IPS DF 6.9 (cell line): ENCODE measurements around the gene GRAP2.
"Not testable (repeated sequence)": the region's sequence is repeated elsewhere in the genome, so short reads cannot be mapped to it uniquely, and the experiment has no call there.

Source experiments
- DNase-seq: peaks from one replicate; pipeline ENCODE4 v3.0.0-alpha.2; 2013; ENCODE audit warnings: low read depth, low spot score
- H3K27ac ChIP-seq: one replicate; pipeline ENCODE4 v1.5.1; 2013; ENCODE audit warnings: low read length, control low read depth
- H3K27me3 ChIP-seq: 2 replicates; pipeline ENCODE4 v1.6.1; 2013; ENCODE audit warnings: mild to moderate bottlenecking, low read length; ENCODE audit not compliant: control insufficient read depth, insufficient read depth
- H3K36me3 ChIP-seq: 2 replicates; pipeline ENCODE4 v1.6.1; 2013; ENCODE audit warnings: low read length; ENCODE audit not compliant: control insufficient read depth, insufficient read depth
- H3K4me1 ChIP-seq: 2 replicates; pipeline ENCODE4 v1.6.1; 2013; ENCODE audit warnings: low read length; ENCODE audit not compliant: control insufficient read depth, insufficient read depth
- H3K4me3 ChIP-seq: 2 replicates; pipeline ENCODE4 v1.5.1; 2013; ENCODE audit warnings: mild to moderate bottlenecking, low read length
- H3K9me3 ChIP-seq: 2 replicates; pipeline ENCODE4 v1.6.1; 2013; ENCODE audit warnings: low read length, inconsistent platforms; ENCODE audit not compliant: control insufficient read depth, insufficient read depth
- WGBS: extraction: QIAGEN DNeasy Blood & Tissue Kit; methylation state at CpG from one replicate; pipeline ENCODE4 v1.1.7; 2013; ENCODE audit warnings: mixed read lengths, missing lambda C conversion rate; ENCODE audit not compliant: insufficient read length, insufficient coverage; 5-methylcytosine and 5-hydroxymethylcytosine counted together

The GRAP2 gene

DNA sequence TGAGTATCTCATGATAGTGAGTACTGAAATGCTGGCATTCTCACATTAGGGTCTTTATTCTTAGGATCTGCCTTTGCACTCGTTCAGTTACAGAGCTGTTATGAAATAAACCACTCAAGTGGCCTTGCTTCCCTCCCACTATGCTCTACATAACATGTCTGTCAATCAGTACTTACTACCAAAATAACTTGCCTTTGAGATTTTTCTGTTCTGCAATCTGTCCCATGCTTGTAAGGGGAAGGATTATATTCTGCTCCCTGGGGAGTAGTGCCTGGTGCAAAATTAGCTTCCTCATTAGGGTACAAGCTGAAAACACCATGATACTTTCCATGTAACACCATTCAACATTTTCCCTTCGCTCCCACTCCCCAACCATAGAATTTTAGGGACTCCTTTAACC is 1.9 kb upstream of the GRAP2 start:
- Histone ChIP-seq H3K27ac (no peak overlapping the region), H3K4me1 (no peaks in the 10 kb centered on the region), H3K9me3 (no peaks in the 10 kb centered on the region; the same call in 1 of the 2 replicates), H3K4me3 (no peak overlapping the region), H3K27me3 (no peaks in the 10 kb centered on the region), H3K36me3 (no peaks in the 10 kb centered on the region)
- WGBS: no CpG with 5 or more reads among the region's 2 CpGs
- no peak for DNase-seq

DNA sequence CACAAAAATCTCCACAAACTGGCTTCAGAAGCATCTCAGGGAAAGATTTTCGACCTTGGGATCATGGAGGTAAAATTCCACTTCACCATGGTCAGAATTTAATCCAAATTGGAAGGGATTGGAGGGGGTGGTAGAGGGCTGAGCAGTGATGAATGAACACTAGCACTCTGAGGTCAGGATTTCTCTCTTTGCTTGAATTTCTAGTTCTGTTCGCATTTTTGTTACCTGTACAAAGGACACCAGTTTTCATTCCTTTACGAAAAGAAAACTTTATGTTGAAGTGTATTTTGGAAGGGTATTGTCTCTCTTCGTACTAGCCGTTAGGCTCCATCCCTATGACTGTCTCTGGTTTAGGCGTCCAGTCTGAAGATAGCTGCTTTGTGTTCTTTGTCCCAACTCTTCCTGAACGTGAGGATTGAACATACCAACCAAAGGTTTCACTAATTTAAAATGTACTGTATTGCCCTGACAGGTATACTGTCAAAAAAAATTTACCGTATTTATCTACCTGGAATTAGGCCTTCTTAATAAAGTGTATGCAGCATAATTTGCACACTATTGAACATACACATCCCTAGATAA is 772 bp downstream of the GRAP2 start:
- no peaks in the 10 kb centered on the region for H3K27me3 ChIP-seq
- H3K9me3 ChIP-seq: no peaks in the 10 kb centered on the region; the same call in 1 of the 2 replicates
- no peak overlapping the region for H3K4me3 ChIP-seq
- no peak for DNase-seq
- H3K27ac ChIP-seq: no peak overlapping the region
- H3K36me3 ChIP-seq: no peaks in the 10 kb centered on the region
- WGBS: no CpG with 5 or more reads among the region's 8 CpGs
- H3K4me1 ChIP-seq: no peaks in the 10 kb centered on the region

DNA sequence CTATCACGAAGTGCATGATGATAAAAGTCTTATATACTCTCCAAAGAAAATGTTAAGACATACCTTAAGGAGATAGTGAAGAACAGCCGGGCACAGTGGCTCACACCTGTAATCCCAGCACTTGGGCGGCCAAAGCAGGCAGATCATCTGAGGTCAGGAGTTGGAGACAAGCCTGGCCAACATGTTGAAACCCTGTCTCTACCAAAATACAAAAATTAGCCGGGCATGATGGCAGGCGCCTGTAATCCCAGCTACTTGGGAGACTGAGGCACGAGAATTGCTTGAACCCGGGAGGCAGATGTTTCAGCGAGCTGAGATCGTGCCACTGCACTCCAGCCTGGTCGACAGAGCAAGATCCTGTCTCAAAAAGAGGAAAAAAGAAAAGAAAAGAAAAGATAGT is 3.1 kb downstream of the GRAP2 start:
- not testable (repeated sequence) for H3K36me3 ChIP-seq, H3K27me3 ChIP-seq, H3K9me3 ChIP-seq, DNase-seq, H3K4me3 ChIP-seq, H3K4me1 ChIP-seq, H3K27ac ChIP-seq
- WGBS: no CpG with 5 or more reads among the region's 10 CpGs

DNA sequence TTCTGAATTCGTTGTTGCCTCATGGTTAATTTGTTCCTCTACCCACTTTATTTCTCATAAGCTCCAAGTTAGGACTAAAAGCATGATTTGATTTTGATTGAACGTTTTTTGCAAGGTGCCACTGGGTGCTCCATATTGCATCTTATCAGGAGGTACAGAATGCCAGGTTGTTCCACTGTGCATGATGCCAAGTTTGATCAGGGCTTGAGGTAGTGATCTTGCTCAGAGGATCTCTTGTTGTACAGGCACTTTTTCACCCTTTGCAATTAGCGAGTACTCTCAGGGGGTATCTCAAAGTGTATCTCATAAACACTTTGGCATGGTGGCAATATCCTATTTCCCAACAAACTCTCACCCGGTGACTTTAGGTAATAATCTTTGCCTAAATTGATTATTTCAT is 4.0 kb downstream of the GRAP2 start:
- no peaks in the 10 kb centered on the region for H3K27me3 ChIP-seq
- WGBS: no CpG with 5 or more reads among the region's 4 CpGs
- no peaks in the 10 kb centered on the region for H3K36me3 ChIP-seq
- no peak overlapping the region for H3K4me3 ChIP-seq
- no peaks in the 10 kb centered on the region; the same call in 1 of the 2 replicates for H3K9me3 ChIP-seq
- H3K4me1 ChIP-seq: no peaks in the 10 kb centered on the region
- DNase-seq: no peak
- H3K27ac ChIP-seq: no peak overlapping the region

DNA sequence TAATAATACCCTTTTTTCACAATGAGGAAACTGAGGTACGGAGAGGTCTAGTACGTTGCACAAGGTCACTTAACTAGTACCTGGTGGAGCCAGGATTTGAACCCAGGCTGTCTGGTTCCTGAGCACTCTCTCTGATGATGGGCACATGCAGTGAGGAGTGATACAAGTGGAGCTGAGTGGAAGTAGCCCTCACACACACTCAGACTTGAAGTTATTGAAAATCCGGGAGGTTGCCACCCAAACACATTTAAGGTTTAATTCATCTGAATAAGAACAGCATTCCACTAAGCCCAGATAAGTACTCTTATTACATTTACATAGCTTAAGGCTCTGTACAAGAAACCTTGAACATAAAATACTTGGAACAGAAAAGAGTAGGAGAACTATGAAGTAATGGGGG is 4.8 kb downstream of the GRAP2 start:
- H3K4me3 ChIP-seq: no peak overlapping the region
- no CpG with 5 or more reads among the region's 3 CpGs for WGBS
- H3K27ac ChIP-seq: no peak overlapping the region
- DNase-seq: no peak
- no peaks in the 10 kb centered on the region for H3K27me3 ChIP-seq
- no peaks in the 10 kb centered on the region for H3K9me3 ChIP-seq
- H3K36me3 ChIP-seq: no peaks in the 10 kb centered on the region
- no peaks in the 10 kb centered on the region for H3K4me1 ChIP-seq

DNA sequence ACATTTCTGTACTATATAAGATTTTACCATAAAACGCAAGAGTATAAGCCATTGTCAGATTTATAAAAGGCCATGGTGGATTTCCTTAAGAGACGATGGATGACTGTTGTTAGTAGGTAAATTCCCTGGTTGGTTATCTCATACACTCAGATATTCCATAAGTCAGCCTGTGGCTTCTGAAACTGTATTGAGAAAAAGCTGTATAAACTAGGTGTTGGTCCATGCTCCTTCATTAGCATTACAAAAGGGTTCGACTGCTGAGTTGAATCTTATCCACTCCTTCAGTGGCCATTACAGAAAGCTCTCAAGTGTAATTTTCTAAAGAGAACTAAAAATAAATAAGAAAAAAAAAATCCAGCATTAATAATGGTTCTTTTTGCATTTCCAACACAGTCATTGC is 5.3 kb downstream of the GRAP2 start:
- Histone ChIP-seq H3K9me3 (no peaks in the 10 kb centered on the region), H3K4me3 (no peak overlapping the region), H3K36me3 (no peaks in the 10 kb centered on the region), H3K4me1 (no peaks in the 10 kb centered on the region), H3K27ac (no peak overlapping the region), H3K27me3 (no peaks in the 10 kb centered on the region)
- WGBS: no CpG with 5 or more reads among the region's 3 CpGs
- no peak for DNase-seq

DNA sequence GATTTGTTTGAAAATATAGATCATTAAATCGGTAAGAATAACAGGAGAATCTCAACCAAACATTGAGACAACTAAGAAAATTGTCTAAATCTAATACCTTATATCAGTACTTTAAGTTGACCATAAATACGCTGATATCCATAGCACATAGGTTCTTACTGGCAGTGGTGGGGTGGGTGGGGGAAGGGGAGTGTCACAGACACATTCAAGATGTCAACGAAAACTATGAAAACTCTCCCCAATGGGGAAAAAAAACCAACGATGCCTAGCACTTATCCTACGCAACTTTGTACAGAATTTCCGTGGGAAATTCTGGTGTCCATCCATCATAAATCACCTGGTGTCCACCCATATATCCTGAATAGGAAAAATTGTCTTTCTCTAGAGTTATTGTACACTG is 6.2 kb downstream of the GRAP2 start:
- no peaks in the 10 kb centered on the region for H3K9me3 ChIP-seq
- no peak overlapping the region for H3K27ac ChIP-seq
- H3K4me3 ChIP-seq: no peak overlapping the region
- WGBS: no CpG with 5 or more reads among the region's 6 CpGs
- H3K36me3 ChIP-seq: no peaks in the 10 kb centered on the region
- no peaks in the 10 kb centered on the region for H3K4me1 ChIP-seq
- no peak for DNase-seq
- no peaks in the 10 kb centered on the region for H3K27me3 ChIP-seq

DNA sequence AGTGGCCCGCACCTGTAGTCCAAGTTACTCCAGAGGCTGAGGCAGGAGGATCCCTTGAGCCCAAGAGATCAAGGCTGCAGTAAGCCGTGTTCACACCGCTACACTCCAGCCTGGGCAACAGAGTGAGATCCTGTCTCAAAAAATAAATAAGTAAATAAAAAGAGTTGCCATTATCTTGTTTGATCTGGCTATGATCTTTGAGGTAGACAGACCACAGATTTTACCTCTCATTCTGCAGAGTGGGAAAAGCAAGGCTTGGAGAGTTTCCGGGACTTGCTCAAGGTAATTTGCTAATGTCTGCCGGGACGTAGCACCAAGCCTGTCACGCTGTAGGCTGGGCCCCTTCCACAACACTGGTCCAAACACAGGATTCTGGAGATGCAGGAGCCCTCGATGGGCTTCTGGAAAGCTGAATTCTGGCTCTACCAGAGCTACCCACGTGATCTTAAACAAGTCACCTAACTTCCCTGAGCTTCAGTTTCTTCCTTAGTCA is 6.8 kb downstream of the GRAP2 start:
- H3K9me3 ChIP-seq: no peaks in the 10 kb centered on the region
- H3K27ac ChIP-seq: no peak overlapping the region
- H3K4me3 ChIP-seq: no peak overlapping the region
- H3K36me3 ChIP-seq: no peaks in the 10 kb centered on the region
- no peaks in the 10 kb centered on the region for H3K27me3 ChIP-seq
- no CpG with 5 or more reads among the region's 9 CpGs for WGBS
- DNase-seq: no peak
- no peaks in the 10 kb centered on the region for H3K4me1 ChIP-seq

DNA sequence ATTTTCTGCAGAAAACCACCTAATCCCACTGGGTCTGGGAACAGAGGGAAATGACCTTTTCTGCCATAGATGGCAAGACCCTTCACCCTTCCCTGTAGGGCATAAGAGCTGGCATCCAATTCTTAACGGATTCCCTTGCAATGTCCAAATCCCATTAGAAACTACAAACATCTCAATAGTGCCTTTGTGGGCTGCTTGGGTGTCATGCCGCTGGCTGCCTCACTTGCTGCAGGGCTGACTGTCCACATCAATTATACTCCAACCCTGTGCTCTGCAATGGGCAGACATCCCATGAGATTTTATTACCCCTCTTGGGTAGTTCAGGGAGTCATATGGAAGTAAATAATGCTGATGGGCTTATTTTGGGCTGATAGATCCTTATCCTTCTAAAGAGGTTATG is 7.3 kb downstream of the GRAP2 start:
- no CpG with 5 or more reads among the region's 2 CpGs for WGBS
- Histone ChIP-seq H3K4me3 (no peak overlapping the region), H3K36me3 (no peaks in the 10 kb centered on the region), H3K27ac (no peak overlapping the region), H3K4me1 (no peaks in the 10 kb centered on the region), H3K27me3 (no peaks in the 10 kb centered on the region), H3K9me3 (no peaks in the 10 kb centered on the region)
- no peak for DNase-seq

DNA sequence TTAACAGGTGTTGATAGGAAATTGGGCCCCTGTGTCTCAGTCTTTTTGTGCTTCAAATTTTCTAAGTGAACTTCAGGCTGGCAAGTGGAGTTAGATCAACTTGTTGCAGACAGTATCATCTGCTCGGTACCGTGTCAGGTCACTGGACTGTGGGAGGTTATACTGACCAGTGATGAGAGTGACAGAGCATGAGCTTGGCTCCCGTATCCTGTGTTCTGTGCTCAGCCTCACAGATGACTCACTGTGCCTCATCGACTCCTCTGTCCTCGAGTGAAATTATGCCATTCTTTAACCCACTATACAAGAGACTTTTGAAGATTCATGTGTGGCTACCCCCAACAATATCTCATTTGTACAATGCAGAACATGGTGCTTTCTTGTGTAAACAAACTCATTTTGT is 7.9 kb downstream of the GRAP2 start:
- WGBS: no CpG with 5 or more reads among the region's 5 CpGs
- no peak for DNase-seq
- H3K4me1 ChIP-seq: no peaks in the 10 kb centered on the region
- no peaks in the 10 kb centered on the region for H3K27me3 ChIP-seq
- no peaks in the 10 kb centered on the region for H3K36me3 ChIP-seq
- H3K9me3 ChIP-seq: no peaks in the 10 kb centered on the region
- H3K4me3 ChIP-seq: no peak overlapping the region
- H3K27ac ChIP-seq: no peak overlapping the region

DNA sequence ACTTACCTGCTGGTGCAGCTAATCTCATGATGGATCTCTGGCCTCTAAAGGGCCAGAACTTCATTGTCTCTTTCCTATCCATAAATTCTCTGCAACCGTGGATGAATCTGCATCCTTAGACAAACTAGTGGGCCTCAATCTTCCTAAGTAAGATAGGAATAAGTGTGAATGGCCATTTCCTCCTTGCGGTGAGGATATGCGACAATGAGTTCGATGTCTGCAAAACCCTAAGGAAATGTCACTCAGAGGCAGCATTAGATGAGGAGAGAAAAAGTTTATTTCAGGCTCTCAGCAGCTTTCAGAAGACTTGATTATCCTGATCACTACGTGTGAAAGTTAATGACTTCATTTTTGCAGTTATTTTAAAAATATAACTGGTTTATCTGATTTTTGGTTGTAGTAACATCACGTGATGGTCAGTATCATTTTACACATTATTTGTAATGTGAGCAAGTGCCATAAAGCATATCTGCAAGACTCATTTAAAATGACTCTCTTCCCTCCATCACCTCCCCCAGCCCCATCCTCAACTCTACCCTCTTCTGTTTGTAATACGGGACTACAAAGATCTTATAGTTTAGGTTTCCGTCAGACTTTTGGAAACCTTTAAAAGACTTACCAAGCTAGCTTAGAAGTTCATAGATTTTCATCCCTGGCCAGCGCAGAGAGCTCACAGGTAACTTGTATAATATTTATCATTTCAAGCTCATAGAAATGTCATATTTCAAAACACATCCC is 10.2 kb downstream of the GRAP2 start:
- H3K4me1 ChIP-seq: 0 out of 2 replicates have a peak, but pooled peaks cover 3% of the 10 kb centered on the region
- no peak overlapping the region for H3K4me3 ChIP-seq
- H3K27ac ChIP-seq: no peak overlapping the region
- H3K9me3 ChIP-seq: no peaks in the 10 kb centered on the region
- no peaks in the 10 kb centered on the region for H3K36me3 ChIP-seq
- DNase-seq: no peak
- no peaks in the 10 kb centered on the region for H3K27me3 ChIP-seq
- no CpG with 5 or more reads among the region's 9 CpGs for WGBS
